NCI-H748 treated with DMSO at 0.1 percent for 48 hours (cell line): ENCODE results near the gene DDX49.
"Not testable (repeated sequence)": the region's sequence is repeated elsewhere in the genome, so short reads cannot be mapped to it uniquely, and the experiment has no call there.

Source experiments
- DNase-seq: peaks from one replicate; lab custom pipeline; 2025; lab: John Stamatoyannopoulos, UW

Gene DDX49

DNA sequence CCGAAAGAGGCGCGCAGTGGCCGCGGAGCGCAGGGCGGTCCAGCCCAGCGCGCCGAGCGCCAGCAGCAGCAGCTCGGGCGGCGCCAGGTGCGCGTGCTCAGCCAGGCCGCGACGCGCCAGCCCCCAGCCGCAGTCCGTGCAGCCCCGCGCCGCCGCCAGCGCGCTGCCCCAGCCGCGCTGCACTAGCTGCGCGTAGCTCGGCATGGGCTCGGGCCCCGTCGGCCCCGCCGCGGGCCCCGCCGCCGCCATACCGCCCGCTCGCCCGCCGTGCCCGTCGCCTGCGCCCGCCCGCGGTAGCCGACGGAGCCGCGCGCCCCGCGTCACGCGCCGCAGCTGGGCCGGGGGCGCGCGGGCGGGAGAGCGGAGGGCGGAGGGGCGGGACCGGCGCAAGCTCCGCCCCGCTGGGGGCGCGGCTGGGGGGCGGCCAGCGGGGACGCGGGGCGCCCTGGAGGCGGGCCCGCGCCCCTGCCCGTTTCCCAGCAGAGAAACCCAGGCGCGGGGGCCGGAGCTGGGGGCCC is 23.6 kb upstream of the DDX49 start, which contains the start of gene CERS1:
Gene CERS1, minus strand, starts transcription at position 335 of the 518 bp plus-strand sequence. Its CDS starts 86 bp downstream, at position 249.
- DNase-seq: no peak

DNA sequence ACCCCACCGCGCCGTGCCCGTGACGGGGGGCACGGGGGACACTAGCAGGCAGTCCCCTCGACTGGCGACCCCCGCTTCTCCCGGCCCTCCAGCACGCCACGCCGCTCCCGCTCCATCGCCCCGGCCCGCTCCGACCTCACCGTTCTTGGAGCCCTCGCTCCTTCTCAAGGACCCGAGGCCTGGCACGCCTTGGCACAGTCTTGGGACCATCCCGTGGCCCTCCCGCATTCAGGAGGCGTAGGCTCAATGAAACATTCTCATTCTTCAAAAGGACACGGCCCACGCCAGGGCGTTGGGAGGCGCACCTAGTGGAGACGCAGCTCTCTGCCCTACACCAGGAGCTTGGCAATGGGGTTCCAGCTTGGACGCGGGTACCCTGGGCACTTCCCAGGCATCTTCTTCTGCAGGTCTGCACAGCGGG is 23.1 kb upstream of the DDX49 start:
- no peak for DNase-seq

- DNase-seq: no peak
Measured at GRCh38 chr19:18897094-18898029, 22.2 kb upstream of the DDX49 start.

GRCh38 chr19:18898081-18898606 is 21.4 kb upstream of the DDX49 start:
- no peak for DNase-seq

- no peak for DNase-seq
Measured at GRCh38 chr19:18898607-18899408, 20.7 kb upstream of the DDX49 start.

- DNase-seq: no peak
Measured at GRCh38 chr19:18899624-18900560, 19.6 kb upstream of the DDX49 start.

DNA sequence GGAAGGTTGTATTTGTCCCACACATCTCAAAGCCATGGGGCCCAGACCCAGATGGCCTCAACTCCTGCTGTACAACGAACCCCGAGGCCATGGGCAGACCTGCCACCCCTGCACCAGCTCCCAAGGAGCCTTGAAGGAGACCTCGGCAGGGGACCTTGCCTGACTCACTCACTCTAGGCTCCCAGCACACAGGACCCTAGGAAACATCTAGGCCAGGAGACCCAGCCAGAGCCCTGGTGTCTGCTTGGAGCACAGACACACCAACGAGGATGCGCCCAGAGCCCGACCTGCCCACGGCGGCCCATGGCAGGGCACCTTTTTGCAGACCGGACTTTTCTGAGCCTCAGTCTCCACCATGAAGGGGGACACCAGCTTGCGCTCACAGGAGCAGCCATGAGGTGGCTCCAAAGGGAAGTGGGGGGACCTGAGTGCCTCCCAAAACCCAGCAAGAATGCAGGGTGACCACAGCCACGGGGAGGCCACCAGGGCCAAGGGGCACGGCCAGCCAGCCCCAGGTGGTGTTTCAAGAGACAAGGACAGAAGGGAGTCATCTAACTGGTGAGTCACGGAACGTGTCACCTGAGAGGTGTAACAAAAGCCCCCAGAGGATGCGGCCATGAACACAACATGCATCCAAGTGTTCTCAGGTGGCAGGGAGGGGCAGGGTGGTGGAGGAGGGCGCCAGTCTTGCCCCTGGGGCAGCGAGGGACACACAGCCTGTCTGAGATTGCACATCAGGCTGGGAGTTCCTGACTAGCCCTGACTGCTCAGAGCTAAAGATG is 18.6 kb upstream of the DDX49 start:
- DNase-seq: no peak

DNA sequence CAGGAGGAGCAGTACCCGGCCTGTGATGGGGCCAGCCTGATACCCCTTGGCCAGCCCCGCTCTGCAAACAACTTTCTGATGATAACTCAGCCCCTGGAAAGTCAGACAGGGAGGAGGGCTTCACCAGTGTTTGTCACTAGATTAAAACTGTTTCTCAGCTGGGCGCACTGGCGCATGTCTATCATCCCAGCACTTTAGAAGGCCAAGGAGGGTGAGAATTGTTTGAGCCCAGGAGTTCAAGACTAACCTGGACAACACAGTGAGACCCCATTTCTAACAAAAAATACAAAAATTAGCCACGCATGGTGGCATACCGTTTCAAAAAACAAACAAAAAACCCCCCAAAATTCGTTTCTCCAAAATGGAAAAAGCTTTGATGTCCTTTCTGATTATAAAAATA is 18.0 kb upstream of the DDX49 start:
- DNase-seq: no peak

- DNase-seq: not testable (repeated sequence)
Measured at GRCh38 chr19:18902519-18902918, 17.0 kb upstream of the DDX49 start.

GRCh38 chr19:18903156-18904037 is 16.1 kb upstream of the DDX49 start:
- DNase-seq: no peak

DNA sequence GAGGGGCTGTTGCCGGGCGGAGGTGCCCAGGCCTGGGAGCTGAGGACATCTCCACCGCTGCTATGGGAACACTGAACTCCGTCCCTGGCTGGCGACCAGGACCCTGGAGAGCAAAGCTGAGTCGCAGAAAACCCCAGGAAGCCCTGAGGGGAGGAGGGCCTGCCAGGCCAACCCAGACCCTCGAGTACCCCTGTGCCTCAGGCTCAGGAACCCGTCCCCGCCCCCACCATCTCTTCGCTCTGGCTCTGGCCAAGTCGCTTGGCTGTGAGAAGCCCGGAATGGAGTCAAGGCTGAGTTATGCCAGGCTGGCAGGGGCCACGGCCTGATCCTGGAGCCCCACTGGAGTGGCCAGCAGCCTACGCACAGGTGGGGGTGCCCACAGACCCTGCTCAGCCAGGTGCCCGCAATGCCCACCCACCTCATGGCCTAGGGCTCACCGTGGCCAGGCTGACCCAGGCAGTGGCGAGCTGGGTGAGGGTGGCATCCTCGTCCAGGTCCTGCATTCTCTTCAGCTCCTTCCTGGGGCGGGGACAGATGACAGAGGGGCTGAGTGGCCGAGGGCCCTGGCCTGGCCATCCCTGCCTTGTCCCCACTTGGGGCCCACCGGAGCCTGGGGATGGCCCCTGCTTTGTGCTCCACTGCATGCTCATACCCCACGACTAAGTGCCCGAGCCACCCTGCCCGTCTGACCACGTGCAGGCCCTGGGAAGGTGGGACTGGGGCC is 15.0 kb upstream of the DDX49 start:
- DNase-seq: no peak

- no peak for DNase-seq
Measured at GRCh38 chr19:18905058-18905456, 14.5 kb upstream of the DDX49 start.

GRCh38 chr19:18905513-18906236 is 13.8 kb upstream of the DDX49 start:
- DNase-seq: no peak

DNA sequence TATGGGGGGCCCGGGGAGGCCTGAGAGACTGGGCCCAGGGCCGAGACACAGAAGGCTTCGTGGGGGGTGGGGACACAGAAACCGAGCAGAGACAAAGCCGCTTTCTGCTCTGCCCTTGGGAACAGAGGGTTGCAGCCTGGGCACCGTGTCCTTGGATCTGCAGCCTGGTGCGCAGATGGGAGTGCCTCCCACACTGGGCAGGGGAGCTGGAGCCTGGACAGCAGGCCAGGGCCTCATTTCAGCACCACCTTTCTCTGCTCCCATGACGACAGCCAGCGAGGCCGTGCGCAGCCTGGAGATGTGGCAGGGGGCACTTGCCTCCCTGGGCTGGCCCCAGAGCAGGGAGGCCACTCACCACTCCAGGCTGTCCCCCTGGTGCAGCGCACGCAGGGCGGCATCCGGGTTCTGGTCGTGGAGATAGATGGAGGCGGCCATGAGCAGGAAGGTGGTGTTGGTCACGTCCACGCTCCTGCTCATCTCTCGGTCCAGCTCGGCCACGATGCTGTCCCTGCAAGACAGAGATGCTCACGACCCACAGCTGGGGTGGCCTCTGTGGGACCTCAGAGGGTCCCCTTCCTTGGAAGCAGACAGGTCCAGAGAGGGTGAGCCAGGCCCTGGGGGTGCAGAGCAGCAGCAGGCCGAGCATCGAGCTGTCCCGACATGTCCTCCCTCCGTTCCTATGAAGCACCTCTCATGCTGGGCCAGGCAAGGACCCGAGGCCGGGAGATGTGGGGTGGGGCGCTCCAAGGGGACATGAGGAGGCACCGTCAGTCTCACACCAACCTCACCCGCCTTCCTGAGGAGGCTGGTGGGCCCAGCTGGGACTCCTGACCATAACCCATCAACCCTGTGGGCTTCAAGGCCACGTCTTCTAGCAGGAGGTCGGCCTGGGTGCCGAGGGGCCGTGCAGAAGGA is 12.7 kb upstream of the DDX49 start:
- DNase-seq: no peak

GRCh38 chr19:18908917-18909619 is 10.4 kb upstream of the DDX49 start:
- no peak for DNase-seq

DNA sequence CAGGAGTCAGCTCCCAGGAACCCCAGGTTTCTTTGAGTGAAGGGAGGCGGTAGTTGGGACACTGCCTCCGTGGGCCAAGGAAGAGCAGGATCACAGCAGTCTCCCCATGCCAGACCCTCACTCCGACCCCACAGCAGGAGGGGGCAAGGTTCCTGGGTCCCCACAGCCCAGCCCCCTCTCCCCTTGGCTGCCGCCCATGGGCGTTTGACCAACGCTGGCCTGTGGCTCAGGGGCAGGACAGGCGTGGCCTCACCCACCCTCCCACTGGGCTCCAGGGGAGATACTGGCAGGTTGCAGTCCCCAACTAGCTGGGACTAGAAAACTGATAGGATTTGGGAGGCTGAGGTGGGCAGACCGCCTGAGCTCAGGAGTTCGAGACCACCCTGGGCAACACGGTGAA is 9.5 kb upstream of the DDX49 start:
- no peak for DNase-seq
